NCI-H2081 (cell line): ENCODE measurements around the gene SP7.
A peak's percentile ranks its signal among the peaks of the same experiment; 100 is the strongest.
"Not testable (repeated sequence)": the region's sequence is repeated elsewhere in the genome, so short reads cannot be mapped to it uniquely, and the experiment has no call there.

Source experiments
- DNase-seq, 2 experiments: peaks; one replicate each; lab custom pipeline; 2025; lab: John Stamatoyannopoulos, UW

SP7 gene

GRCh38 chr12:53336181-53336681 lies at the start of gene SP7:
TSS of gene SP7 (minus strand) at chr12:53336354. CDS start at chr12:53335646, 708 bp downstream.
- no peak for DNase-seq

DNA sequence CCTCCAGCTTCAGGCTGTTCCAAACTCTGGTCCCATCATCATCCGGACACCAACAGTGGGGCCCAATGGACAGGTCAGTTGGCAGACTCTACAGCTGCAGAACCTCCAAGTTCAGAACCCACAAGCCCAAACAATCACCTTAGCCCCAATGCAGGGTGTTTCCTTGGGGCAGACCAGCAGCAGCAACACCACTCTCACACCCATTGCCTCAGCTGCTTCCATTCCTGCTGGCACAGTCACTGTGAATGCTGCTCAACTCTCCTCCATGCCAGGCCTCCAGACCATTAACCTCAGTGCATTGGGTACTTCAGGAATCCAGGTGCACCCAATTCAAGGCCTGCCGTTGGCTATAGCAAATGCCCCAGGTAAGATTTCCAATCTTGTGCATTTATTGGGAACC lies 47.1 kb upstream of the SP7 start:
- DNase-seq = no peak

- peak in 1 of 2 experiments; percentile 13 for DNase-seq
Measured at GRCh38 chr12:53381731-53382630, 45.8 kb upstream of the SP7 start.

- DNase-seq = no peak
Measured at GRCh38 chr12:53380794-53381730, 44.9 kb upstream of the SP7 start.

- peak; percentile 89 to 90 for DNase-seq
Measured at GRCh38 chr12:53380104-53380793, 44.1 kb upstream of the SP7 start, which contains the start of gene SP1. TSS of gene SP1 (plus strand) at chr12:53380176. CDS start at chr12:53380292, 116 bp downstream.

DNA sequence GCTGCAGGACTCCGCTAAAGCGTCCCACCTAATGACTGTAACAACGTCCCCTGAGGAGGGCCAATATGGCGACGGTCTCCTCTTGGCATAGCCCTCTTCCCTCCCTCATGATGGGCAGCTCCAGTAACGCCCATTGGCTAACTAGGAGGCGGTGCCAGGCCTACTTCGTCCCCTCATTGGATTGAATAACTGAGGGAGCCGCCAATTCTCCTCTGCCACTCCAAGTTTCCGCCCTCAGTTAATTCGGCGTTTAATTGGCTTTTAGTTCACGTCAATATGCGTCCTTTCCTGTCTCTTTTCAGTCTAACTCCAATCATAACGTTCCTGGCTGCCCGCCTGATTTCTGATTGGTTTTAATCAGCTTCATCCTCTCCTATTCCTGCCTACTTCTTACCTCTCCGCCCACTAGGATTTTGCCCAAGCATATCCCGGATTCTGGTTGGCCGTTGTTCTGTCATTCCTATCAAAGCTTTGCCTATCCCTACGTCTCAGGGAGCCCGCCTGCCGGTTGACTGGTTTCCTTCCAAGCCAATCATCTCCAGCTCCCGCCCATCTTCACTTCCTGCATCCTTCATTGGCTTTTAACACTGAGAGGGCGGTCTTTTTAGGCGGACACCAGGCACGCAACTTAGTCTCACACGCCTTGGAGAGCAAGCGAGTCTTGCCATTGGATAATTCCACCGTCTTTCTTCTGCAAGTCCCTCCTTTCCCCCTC lies 43.4 kb upstream of the SP7 start:
- peak; percentile 100 for DNase-seq

GRCh38 chr12:53378724-53379388 lies 42.7 kb upstream of the SP7 start:
- DNase-seq = peak in 1 of 2 experiments; percentile 23

- no peak for DNase-seq
Measured at GRCh38 chr12:53378222-53378621, 42.1 kb upstream of the SP7 start.

DNA sequence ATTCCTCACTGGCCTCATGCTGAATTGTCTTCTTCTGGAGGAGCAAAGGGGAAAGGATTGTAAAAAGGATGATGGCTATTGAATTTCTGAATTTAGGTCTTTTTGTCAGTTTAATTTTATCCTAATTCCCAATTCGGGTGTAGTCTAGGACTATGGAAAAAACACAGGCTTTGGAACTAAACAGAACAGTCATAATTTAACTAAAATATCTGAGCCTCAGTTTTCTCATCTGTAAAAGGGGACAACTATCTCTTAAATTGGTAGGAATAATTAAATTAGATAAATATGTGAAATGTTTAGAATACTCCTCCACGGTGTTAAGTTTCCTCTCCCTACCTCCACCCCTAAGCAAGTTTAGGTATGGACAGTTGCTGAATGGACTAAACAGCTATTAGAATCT lies 40.6 kb upstream of the SP7 start:
- DNase-seq = no peak

- not testable (repeated sequence) for DNase-seq
Measured at GRCh38 chr12:53374277-53374676, 38.1 kb upstream of the SP7 start.

- DNase-seq = not testable (repeated sequence)
Measured at GRCh38 chr12:53373554-53374133, 37.5 kb upstream of the SP7 start.

DNA sequence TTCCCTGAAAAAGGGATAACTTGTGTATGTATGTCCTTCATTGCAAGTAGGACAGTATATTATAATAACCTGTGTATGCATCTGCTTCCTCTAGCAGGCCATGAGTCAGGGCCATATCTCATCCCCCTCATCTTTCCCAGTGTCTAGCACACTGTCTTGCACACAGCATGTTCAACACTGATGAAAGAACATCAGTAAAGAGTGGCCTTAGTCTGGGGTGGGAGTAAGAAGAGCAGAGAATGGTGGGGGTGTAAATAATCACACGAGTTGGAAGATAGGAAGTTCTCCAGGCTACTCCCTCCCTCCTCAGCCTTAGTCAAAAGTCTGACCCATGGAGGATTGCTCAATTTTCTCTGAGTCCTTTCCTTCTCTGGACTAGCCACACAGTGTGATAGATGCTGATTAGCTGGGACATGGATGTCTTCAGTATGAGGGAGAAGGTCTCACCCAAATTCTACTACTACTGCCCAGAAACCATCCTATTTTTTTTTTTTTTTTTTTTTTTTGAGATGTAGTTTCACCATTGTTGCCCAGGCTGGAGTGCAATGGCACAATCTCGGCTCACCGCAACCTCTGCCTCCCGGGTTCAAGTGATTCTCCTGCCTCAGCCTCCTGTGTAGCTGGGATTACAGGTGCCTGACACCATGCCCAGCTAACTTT lies 29.2 kb upstream of the SP7 start:
- no peak for DNase-seq

- DNase-seq = not testable (repeated sequence)
Measured at GRCh38 chr12:53361638-53362037, 25.5 kb upstream of the SP7 start.

DNA sequence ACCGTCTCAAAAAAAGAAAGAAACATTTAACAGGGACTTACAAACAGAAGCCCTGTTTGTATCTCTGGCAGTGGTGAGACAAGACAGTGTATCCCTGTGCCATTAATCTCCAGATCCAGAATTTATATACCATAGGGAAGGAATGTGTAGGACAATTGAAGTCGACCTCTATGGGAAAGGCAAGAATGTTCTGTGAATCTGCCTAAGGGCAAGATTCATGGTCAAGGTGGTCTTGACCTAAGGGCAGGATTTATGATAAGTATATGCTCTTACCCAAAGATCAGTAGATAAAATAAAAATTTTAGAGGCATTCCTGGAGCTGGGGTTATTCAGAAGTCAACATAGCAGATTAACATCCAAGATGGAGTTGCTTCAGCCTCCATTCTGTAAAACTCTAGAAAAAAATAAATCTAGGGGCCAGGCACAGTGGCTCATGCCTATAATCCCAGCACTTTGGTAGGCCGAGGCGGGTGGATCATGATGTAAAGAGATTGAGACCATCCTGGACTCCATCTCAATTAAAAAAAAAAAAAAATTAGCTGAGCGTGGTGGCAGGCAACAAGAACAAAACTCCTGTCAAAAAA lies 22.8 kb upstream of the SP7 start:
- DNase-seq = no peak

- DNase-seq = no peak
Measured at GRCh38 chr12:53355121-53355520, 19.0 kb upstream of the SP7 start.

DNA sequence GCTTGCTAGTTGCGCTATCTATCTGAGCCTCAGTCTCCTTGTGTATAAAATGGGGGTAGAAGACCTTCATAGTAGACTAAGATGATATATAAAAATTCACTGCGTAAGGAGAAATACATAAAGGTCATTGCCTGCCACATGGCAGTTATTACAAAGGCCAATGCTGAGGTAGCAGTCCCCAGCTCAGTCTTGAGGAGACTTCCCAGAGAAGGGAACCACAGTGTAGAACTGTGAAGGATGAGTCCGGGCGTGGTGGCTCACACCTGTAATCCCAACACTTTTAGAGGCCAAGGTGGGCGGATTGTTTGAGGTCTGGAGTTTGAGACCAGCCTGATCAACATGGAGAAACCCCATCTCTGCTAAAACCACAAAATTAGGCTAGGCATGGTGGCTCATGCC lies 17.1 kb upstream of the SP7 start:
- no peak for DNase-seq

DNA sequence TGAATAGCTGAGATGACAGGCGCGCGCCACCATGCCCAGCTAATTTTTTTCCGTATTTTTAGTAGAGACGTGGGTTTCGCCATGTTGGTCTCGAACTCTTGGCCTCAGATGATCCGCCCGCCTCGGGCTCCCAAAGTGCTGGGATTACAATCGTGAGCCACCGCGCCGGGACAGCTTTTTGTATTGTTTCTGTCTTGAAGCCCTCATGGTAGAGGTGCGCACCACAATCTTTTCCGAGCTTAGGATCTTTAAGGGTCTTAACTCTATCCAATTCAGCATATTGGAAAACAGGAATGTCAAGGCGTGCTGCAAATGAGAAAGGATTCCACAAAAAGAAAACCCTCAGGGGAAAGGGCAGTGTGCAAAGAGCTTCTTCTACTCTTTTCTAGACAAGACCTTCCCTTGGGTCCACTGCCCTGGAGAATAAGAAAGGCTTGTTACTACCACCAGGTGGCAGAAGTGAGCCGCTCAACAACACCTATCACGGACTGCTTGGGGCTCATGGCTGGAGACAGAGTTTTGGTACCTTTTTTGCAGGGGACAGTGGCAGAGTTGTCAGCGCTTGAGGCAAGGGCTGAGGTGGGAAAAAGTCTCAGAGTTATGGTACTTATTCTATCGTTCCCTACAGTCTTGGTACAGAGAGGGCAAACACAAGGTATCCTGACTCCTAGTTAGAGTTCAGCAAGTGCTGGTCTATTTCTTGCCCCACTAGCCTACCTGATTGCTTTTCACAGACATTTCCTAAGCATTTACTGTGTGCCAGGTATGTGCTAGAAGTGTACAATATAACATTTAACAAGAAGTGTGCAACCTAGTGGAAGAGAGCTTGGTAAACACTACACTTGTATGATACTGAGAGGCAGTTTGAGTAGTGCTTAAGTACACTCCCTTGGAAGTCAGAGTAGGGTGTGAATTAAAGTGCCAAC lies 16.4 kb upstream of the SP7 start:
- DNase-seq = peak; percentile 84

- no peak for DNase-seq
Measured at GRCh38 chr12:53347905-53348304, 11.8 kb upstream of the SP7 start.
